Muscle layer of colon (tissue), 2 donors: ENCODE measurements around the gene EXOSC10.

Experiments
- H3K27ac ChIP-seq: one replicate; pipeline ENCODE4 v1.7.0; 2013; ENCODE audit warnings: low read depth, mild to moderate bottlenecking, low read length, moderate library complexity
- H3K27me3 ChIP-seq, 2 donors: one replicate each; pipeline ENCODE4 v1.7.0; 2013; ENCODE audit warnings: low read length in 2 of 2, mild to moderate bottlenecking in 2 of 2; ENCODE audit not compliant: insufficient read depth in 2 of 2, control insufficient read depth in 1 of 2
- H3K36me3 ChIP-seq: one replicate; pipeline ENCODE4 v1.7.0; 2013; ENCODE audit warnings: mild to moderate bottlenecking, low read length; ENCODE audit not compliant: insufficient read depth
- H3K4me1 ChIP-seq: one replicate; pipeline ENCODE4 v1.7.0; 2013; ENCODE audit warnings: mild to moderate bottlenecking, low read length; ENCODE audit not compliant: insufficient read depth
- H3K4me3 ChIP-seq, 2 donors: one replicate each; pipeline ENCODE4 v1.7.0; 2013; ENCODE audit warnings: low read length in 2 of 2, low read depth in 1 of 2, mild to moderate bottlenecking in 1 of 2, moderate library complexity in 1 of 2
- H3K9ac ChIP-seq: one replicate; pipeline ENCODE4 v1.7.0; 2013; ENCODE audit warnings: low read length
- H3K9me3 ChIP-seq: one replicate; pipeline ENCODE4 v1.7.0; 2013; ENCODE audit warnings: mild to moderate bottlenecking, low read length
- donor health status: abdominal sarcoma.
- donor health status: Adenocarcinoma of cecum.

The EXOSC10 gene

GRCh38 chr1:11132563-11133293 lies 33.1 kb upstream of the EXOSC10 start:
- Histone ChIP-seq H3K4me1 (peaks cover 16% of the 10 kb centered on the region), H3K36me3 (peaks cover 68% of the 10 kb centered on the region), H3K4me3 (no peak overlapping the region), H3K27ac (no peak overlapping the region), H3K9ac (no peak overlapping the region), H3K27me3 (no peaks in the 10 kb centered on the region), H3K9me3 (no peaks in the 10 kb centered on the region)

- no peak overlapping the region for H3K27ac ChIP-seq
- no peaks in the 10 kb centered on the region for H3K9me3 ChIP-seq
- no peak overlapping the region for H3K4me3 ChIP-seq
- no peaks in the 10 kb centered on the region for H3K27me3 ChIP-seq
- no peak overlapping the region for H3K9ac ChIP-seq
- peaks cover 70% of the 10 kb centered on the region for H3K36me3 ChIP-seq
- peaks cover 16% of the 10 kb centered on the region for H3K4me1 ChIP-seq
These were observed 32.1 kb upstream of the EXOSC10 start for GRCh38 chr1:11131816-11132215.

- no peak overlapping the region for H3K9ac ChIP-seq
- no peaks in the 10 kb centered on the region for H3K9me3 ChIP-seq
These were observed 30.7 kb upstream of the EXOSC10 start for GRCh38 chr1:11130406-11130805.

GRCh38 chr1:11129649-11130390 lies 30.2 kb upstream of the EXOSC10 start:
- no peak overlapping the region for H3K4me3 ChIP-seq
- H3K27ac ChIP-seq = no peak overlapping the region
- H3K9ac ChIP-seq = no peak overlapping the region
- H3K4me1 ChIP-seq = peaks cover 12% of the 10 kb centered on the region
- H3K27me3 ChIP-seq = no peaks in the 10 kb centered on the region
- no peaks in the 10 kb centered on the region for H3K9me3 ChIP-seq
- H3K36me3 ChIP-seq = peaks cover 87% of the 10 kb centered on the region

More at GRCh38 chr1:11130406-11130805, 30.7 kb upstream of the EXOSC10 start:
- peaks cover 16% of the 10 kb centered on the region for H3K4me1 ChIP-seq
- H3K27me3 ChIP-seq = no peaks in the 10 kb centered on the region
- no peak overlapping the region for H3K4me3 ChIP-seq
- H3K36me3 ChIP-seq = peaks cover 81% of the 10 kb centered on the region
- H3K27ac ChIP-seq = no peak overlapping the region

GRCh38 chr1:11126569-11126968 lies 26.9 kb upstream of the EXOSC10 start:
- Histone ChIP-seq H3K9ac (no peak overlapping the region), H3K36me3 (peaks cover 80% of the 10 kb centered on the region), H3K27ac (no peak overlapping the region), H3K4me1 (no peaks in the 10 kb centered on the region), H3K9me3 (no peaks in the 10 kb centered on the region), H3K27me3 (no peaks in the 10 kb centered on the region), H3K4me3 (no peak overlapping the region)

- Histone ChIP-seq H3K36me3 (peaks cover 81% of the 10 kb centered on the region), H3K9ac (no peak overlapping the region), H3K27me3 (no peaks in the 10 kb centered on the region), H3K4me3 (no peak overlapping the region), H3K9me3 (no peaks in the 10 kb centered on the region), H3K27ac (no peak overlapping the region), H3K4me1 (no peaks in the 10 kb centered on the region)
These were observed 26.3 kb upstream of the EXOSC10 start for GRCh38 chr1:11125931-11126330.

GRCh38 chr1:11124965-11125364 lies 25.3 kb upstream of the EXOSC10 start:
- Histone ChIP-seq H3K36me3 (peaks cover 72% of the 10 kb centered on the region), H3K27ac (no peak overlapping the region), H3K9me3 (no peaks in the 10 kb centered on the region), H3K9ac (no peak overlapping the region), H3K4me3 (no peak overlapping the region), H3K4me1 (no peaks in the 10 kb centered on the region), H3K27me3 (no peaks in the 10 kb centered on the region)

- Histone ChIP-seq H3K4me1 (no peaks in the 10 kb centered on the region), H3K9ac (no peak overlapping the region), H3K9me3 (no peaks in the 10 kb centered on the region), H3K36me3 (peaks cover 46% of the 10 kb centered on the region), H3K27ac (no peak overlapping the region), H3K27me3 (no peaks in the 10 kb centered on the region), H3K4me3 (no peak overlapping the region)
These were observed 16.6 kb upstream of the EXOSC10 start for GRCh38 chr1:11116318-11116717.

- H3K4me3 ChIP-seq = no peak overlapping the region
- H3K27ac ChIP-seq = no peak overlapping the region
- H3K9ac ChIP-seq = no peak overlapping the region
- H3K36me3 ChIP-seq = peaks cover 49% of the 10 kb centered on the region
- no peaks in the 10 kb centered on the region for H3K9me3 ChIP-seq
- H3K27me3 ChIP-seq = no peaks in the 10 kb centered on the region
- H3K4me1 ChIP-seq = no peaks in the 10 kb centered on the region
These were observed 15.3 kb upstream of the EXOSC10 start for GRCh38 chr1:11114966-11115365.

- Histone ChIP-seq H3K36me3 (peaks cover 70% of the 10 kb centered on the region), H3K27me3 (no peaks in the 10 kb centered on the region), H3K9me3 (no peaks in the 10 kb centered on the region), H3K27ac (no peak overlapping the region), H3K9ac (no peak overlapping the region), H3K4me1 (no peaks in the 10 kb centered on the region), H3K4me3 (no peak overlapping the region)
These were observed 9.5 kb upstream of the EXOSC10 start for GRCh38 chr1:11109047-11109760.

- peaks cover 57% of the 10 kb centered on the region for H3K36me3 ChIP-seq
These were observed 7.9 kb upstream of the EXOSC10 start for GRCh38 chr1:11107599-11107998.

More at GRCh38 chr1:11107599-11107998, 7.9 kb upstream of the EXOSC10 start:
- no peak overlapping the region for H3K4me3 ChIP-seq
- H3K9me3 ChIP-seq = no peaks in the 10 kb centered on the region
- H3K9ac ChIP-seq = no peak overlapping the region
- H3K4me1 ChIP-seq = no peaks in the 10 kb centered on the region
- no peaks in the 10 kb centered on the region for H3K27me3 ChIP-seq
- no peak overlapping the region for H3K27ac ChIP-seq
